K562 (cell line): ENCODE measurements around the gene DNAH1. TPM values are rescaled to one million over a fixed set of nuclear protein-coding genes. Genes with fewer than 3 reads are reported as not detected.

Source experiments
- GABPB2 ChIP-seq: fragments of 250-450 bp; sonication (Bioruptor Pico); conservative IDR thresholded peaks from 2 replicates; pipeline ENCODE4 v1.5.1; 2021; ENCODE audit warnings: mild to moderate bottlenecking
- KAT7 ChIP-seq: sonication (generic); formaldehyde crosslinking; IDR thresholded peaks from 2 replicates; pipeline ENCODE4 v1.8.0; 2022; ENCODE audit warnings: missing genetic modification reagents, mild to moderate bottlenecking, borderline replicate concordance
- PTRF ChIP-seq: fragments of 450-650 bp; IDR thresholded peaks from 2 replicates; pipeline ENCODE4 v1.6.1; 2016; ENCODE audit warnings: mild to moderate bottlenecking, missing genetic modification characterization, missing compliant biosample characterization
- PTTG1 ChIP-seq: fragments of 450-650 bp; IDR thresholded peaks from 2 replicates; pipeline ENCODE4 v1.6.1; 2016; ENCODE audit warnings: low read depth, mild to moderate bottlenecking, missing genetic modification characterization, missing compliant biosample characterization
- RBM17 ChIP-seq: fragments of 200-400 bp; formaldehyde crosslinking; IDR thresholded peaks from 2 replicates; pipeline ENCODE4 v1.6.1; 2017; ENCODE audit warnings: low read depth, mild to moderate bottlenecking, low read length, borderline replicate concordance
- SRSF1 ChIP-seq: fragments of 200-400 bp; formaldehyde crosslinking; IDR thresholded peaks from 2 replicates; pipeline ENCODE4 v1.6.1; 2017; ENCODE audit warnings: mild to moderate bottlenecking, low read depth, low read length, moderate library complexity
- TCF7 ChIP-seq: sonication (generic); IDR thresholded peaks from 2 replicates; pipeline ENCODE4 v1.6.1; 2016; ENCODE audit warnings: antibody characterized with exemption, borderline replicate concordance
- ZNF124 ChIP-seq: sonication (generic); formaldehyde crosslinking; IDR thresholded peaks from 2 replicates; pipeline ENCODE4 v1.8.1; 2022; ENCODE audit warnings: missing genetic modification reagents
- ZNF253 ChIP-seq: fragments of 250-450 bp; sonication (Bioruptor Pico); conservative IDR thresholded peaks from 2 replicates; pipeline ENCODE4 v1.6.1; 2021; ENCODE audit warnings: mild to moderate bottlenecking
- polyA plus RNA-seq, 8 experiments: library from polyadenylated mRNA; depleted of rRNA in 4 of 8; stranded (reverse) in 5 of 8; unstranded in 3 of 8; fragments of >200 nt; fragmentation: Nextera tagmentation in 2 of 8; fragmentation: Illumina TruSeq in 1 of 8; extraction: Ambion mirVana in 2 of 8; extraction: Trizol in 1 of 8; gene quantifications; 2 replicates each; pipeline versions ENCODE4 v1.2.1 to v1.2.3, GENCODE V29; 2011 to 2014; ENCODE audit warnings: inconsistent platforms in 1 of 8, missing spikeins in 1 of 8
- total RNA-seq, 7 experiments: library from RNA; depleted of rRNA in 6 of 7; stranded (reverse); fragments of >200 nt in 6 of 7; fragmentation: Illumina TruSeq in 2 of 7; extraction: Trizol in 2 of 7; gene quantifications; 2 replicates each; pipeline versions ENCODE4 v1.2.1 to v1.2.3, GENCODE V29; 2011 to 2021; ENCODE audit warnings: low replicate concordance in 1 of 7
- TF ChIP-seq, protein P1 (sequence below): fragments of 250-450 bp; sonication (Bioruptor Pico); IDR thresholded peaks from 2 replicates; pipeline ENCODE4 v1.5.0; 2021; ENCODE audit warnings: mild to moderate bottlenecking, moderate library complexity
- TF ChIP-seq, protein P2 (sequence below): fragments of 450-650 bp; IDR thresholded peaks from 2 replicates; pipeline ENCODE4 v1.6.1; 2016; ENCODE audit warnings: low read depth

Gene DNAH1
- total and polyA plus RNA-seq, 9 of the 15 experiments (the other 6 are each of a cell fraction or from before 2014, with no cell fraction given) = 0.04 to 0.84 (median 0.50) TPM

- TF ChIP-seq, protein P1, sequence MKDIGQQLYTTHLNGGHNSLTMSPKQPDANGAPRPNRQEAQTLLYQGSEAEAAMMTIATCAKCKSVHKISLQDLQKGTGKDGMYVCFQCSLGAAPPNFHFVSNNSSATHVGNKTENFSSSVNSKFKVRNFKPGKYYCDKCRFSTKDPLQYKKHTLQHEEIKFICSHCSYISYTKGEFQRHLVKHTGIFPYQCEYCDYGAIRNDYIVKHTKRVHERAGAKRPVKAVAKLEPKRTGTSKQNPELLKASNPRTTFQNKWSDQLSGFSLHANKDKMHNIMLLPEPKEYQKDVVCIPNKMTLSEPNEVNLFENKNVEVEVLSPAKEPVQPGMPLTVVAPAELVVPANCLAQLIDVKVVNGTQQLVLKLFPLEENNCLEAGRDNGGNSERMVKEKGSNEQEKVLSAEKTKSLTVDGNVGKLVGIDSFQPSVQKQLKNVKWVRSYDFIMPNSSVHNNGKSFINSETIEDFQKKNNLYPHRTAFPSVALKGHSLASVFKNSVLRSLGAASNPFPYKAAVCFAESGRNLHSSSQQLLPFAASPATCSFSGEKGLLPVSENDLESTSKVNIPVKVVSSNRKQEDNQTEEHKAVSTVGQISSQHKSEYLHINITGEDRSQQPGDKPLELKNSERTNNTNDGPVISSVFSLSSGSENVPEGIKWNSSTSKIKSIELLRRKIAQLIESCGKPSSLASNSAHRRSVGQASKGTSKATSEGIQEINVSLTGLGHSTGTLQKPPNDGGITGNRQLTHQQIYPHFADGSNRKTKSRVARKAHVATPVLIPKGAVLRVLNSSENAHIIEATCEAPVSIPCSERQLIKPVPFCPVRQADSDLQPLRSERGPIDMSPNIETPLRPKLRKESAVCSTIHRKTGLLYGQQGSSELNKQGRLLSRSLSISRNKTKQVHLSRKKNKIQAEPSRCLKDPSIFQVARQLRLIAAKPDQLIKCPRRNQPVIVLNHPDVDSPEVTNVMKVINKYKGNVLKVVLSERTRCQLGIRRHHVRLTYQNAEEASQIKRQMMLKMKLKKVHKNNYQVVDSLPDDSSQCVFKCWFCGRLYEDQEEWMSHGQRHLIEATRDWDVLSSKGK = no peak
- TF ChIP-seq ZNF253 (CRISPR knock-in tag) = no peak
- TF ChIP-seq PTRF = no peak
- TF ChIP-seq ZNF124 = no peak
- TF ChIP-seq, protein P2, sequence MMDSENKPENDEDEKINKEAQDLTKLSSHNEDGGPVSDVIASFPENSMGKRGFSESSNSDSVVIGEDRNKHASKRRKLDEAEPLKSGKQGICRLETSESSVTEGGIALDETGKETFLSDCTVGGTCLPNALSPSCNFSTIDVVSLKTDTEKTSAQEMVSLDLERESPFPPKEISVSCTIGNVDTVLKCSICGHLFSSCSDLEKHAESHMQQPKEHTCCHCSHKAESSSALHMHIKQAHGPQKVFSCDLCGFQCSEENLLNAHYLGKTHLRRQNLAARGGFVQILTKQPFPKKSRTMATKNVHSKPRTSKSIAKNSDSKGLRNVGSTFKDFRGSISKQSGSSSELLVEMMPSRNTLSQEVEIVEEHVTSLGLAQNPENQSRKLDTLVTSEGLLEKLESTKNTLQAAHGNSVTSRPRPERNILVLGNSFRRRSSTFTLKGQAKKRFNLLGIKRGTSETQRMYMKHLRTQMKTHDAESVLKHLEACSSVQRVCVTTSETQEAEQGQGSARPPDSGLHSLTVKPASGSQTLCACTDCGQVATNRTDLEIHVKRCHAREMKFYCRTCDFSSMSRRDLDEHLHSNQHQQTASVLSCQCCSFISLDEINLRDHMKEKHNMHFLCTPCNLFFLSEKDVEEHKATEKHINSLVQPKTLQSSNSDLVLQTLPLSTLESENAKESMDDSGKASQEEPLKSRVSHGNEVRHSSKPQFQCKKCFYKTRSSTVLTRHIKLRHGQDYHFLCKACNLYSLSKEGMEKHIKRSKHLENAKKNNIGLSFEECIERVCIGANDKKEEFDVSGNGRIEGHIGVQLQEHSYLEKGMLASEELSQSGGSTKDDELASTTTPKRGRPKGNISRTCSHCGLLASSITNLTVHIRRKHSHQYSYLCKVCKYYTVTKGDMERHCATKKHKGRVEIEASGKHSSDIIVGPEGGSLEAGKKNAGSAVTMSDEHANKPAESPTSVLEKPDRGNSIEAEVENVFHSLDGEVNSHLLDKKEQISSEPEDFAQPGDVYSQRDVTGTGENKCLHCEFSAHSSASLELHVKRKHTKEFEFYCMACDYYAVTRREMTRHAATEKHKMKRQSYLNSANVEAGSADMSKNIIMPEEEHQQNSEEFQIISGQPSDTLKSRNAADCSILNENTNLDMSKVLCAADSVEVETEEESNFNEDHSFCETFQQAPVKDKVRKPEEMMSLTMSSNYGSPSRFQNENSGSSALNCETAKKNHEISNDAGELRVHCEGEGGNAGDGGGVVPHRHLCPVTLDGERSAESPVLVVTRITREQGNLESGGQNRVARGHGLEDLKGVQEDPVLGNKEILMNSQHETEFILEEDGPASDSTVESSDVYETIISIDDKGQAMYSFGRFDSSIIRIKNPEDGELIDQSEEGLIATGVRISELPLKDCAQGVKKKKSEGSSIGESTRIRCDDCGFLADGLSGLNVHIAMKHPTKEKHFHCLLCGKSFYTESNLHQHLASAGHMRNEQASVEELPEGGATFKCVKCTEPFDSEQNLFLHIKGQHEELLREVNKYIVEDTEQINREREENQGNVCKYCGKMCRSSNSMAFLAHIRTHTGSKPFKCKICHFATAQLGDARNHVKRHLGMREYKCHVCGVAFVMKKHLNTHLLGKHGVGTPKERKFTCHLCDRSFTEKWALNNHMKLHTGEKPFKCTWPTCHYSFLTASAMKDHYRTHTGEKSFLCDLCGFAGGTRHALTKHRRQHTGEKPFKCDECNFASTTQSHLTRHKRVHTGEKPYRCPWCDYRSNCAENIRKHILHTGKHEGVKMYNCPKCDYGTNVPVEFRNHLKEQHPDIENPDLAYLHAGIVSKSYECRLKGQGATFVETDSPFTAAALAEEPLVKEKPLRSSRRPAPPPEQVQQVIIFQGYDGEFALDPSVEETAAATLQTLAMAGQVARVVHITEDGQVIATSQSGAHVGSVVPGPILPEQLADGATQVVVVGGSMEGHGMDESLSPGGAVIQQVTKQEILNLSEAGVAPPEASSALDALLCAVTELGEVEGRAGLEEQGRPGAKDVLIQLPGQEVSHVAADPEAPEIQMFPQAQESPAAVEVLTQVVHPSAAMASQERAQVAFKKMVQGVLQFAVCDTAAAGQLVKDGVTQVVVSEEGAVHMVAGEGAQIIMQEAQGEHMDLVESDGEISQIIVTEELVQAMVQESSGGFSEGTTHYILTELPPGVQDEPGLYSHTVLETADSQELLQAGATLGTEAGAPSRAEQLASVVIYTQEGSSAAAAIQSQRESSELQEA = no peak
- no peak for TF ChIP-seq GABPB2 (CRISPR knock-in tag)
- no peak for TF ChIP-seq PTTG1
- TF ChIP-seq TCF7 = no peak
- no peak for TF ChIP-seq SRSF1
- no peak for TF ChIP-seq KAT7 (CRISPR knock-in tag)
- no peak for TF ChIP-seq RBM17
Observed at GRCh38 chr3:52354676-52355075, 38.6 kb downstream of the DNAH1 start (continued).
